Keratinocyte (primary cell): ENCODE results near the gene CDIP1. TPM values are rescaled to one million over a fixed set of nuclear protein-coding genes. Genes with fewer than 3 reads are reported as not detected.

ENCODE experiments used
- DNase-seq: peaks from one replicate; pipeline ENCODE4 v3.0.0-alpha.2; 2011; ENCODE audit warnings: low read depth, missing footprints, low spot score
- FAIRE-seq: peaks from 2 replicates; lab custom pipeline; 2011; peaks lifted over from hg19 to GRCh38; lab: Jason Lieb, UNC
- H2AFZ ChIP-seq: 2 replicates; pipeline ENCODE4 v1.6.0; 2012; ENCODE audit warnings: low read length, control low read depth, inconsistent platforms; ENCODE audit not compliant: control insufficient read depth
- H3K27ac ChIP-seq: 2 replicates; pipeline ENCODE4 v1.5.1; 2011; ENCODE audit warnings: low read length; ENCODE audit not compliant: control insufficient read depth, insufficient read depth
- H3K27me3 ChIP-seq: 3 replicates; pipeline ENCODE4 v1.6.0; 2011; ENCODE audit warnings: low read length; ENCODE audit not compliant: control insufficient read depth, insufficient read depth; ENCODE audit errors: extremely low read depth
- H3K36me3 ChIP-seq, 2 experiments: 2 replicates in 1 of 2; 3 replicates in 1 of 2; pipeline ENCODE4 v1.5.1; 2011; ENCODE audit warnings: low read length in 2 of 2, mild to moderate bottlenecking in 1 of 2; ENCODE audit not compliant: control insufficient read depth in 2 of 2, insufficient read depth in 2 of 2; ENCODE audit errors: extremely low read depth in 1 of 2
- H3K4me1 ChIP-seq: 3 replicates; pipeline ENCODE4 v1.5.1; 2011; ENCODE audit warnings: low read length; ENCODE audit not compliant: control insufficient read depth, insufficient read depth; ENCODE audit errors: extremely low read depth
- H3K4me2 ChIP-seq: 3 replicates; pipeline ENCODE4 v1.6.0; 2011; ENCODE audit warnings: low read depth, low read length; ENCODE audit not compliant: control insufficient read depth, insufficient read depth; ENCODE audit errors: extremely low read depth
- H3K4me3 ChIP-seq, 3 experiments: fragments of 200-600 bp in 1 of 3; sonication (generic) in 1 of 3; 2 replicates in 2 of 3; 3 replicates in 1 of 3; pipeline ENCODE4 v1.5.1; 2011 to 2016; ENCODE audit warnings: low read length in 3 of 3, mild to moderate bottlenecking in 3 of 3, control low read depth in 2 of 3, inconsistent platforms in 1 of 3, low read depth in 1 of 3, mixed read lengths in 1 of 3, mixed run types in 1 of 3, moderate library complexity in 1 of 3; ENCODE audit not compliant: control insufficient read depth in 2 of 3, insufficient read depth in 2 of 3; ENCODE audit errors: extremely low read depth in 1 of 3
- H3K79me2 ChIP-seq: 2 replicates; pipeline ENCODE4 v1.6.0; 2012; ENCODE audit warnings: low read length; ENCODE audit not compliant: control insufficient read depth, insufficient read depth
- H3K9ac ChIP-seq: 3 replicates; pipeline ENCODE4 v1.6.0; 2011; ENCODE audit warnings: low read length; ENCODE audit not compliant: control insufficient read depth, insufficient read depth; ENCODE audit errors: extremely low read depth
- H3K9me1 ChIP-seq: 3 replicates; pipeline ENCODE4 v1.6.0; 2011; ENCODE audit warnings: low read length; ENCODE audit not compliant: control insufficient read depth, insufficient read depth; ENCODE audit errors: extremely low read depth
- H3K9me3 ChIP-seq: 2 replicates; pipeline ENCODE4 v1.5.1; 2012; ENCODE audit warnings: low read depth, low read length; ENCODE audit not compliant: control insufficient read depth
- H4K20me1 ChIP-seq: 3 replicates; pipeline ENCODE4 v1.6.0; 2011; ENCODE audit warnings: low read length; ENCODE audit not compliant: control insufficient read depth, insufficient read depth; ENCODE audit errors: extremely low read depth
- CTCF ChIP-seq, 3 experiments: IDR thresholded peaks in 1 of 3; conservative IDR thresholded peaks in 1 of 3; optimal IDR thresholded peaks in 1 of 3; 2 replicates in 2 of 3; 3 replicates in 1 of 3; pipeline versions ENCODE3 to v1.5.1; 2011; ENCODE audit warnings: low read length in 3 of 3, mild to moderate bottlenecking in 3 of 3, moderate library complexity in 2 of 3, control low read depth in 1 of 3, inconsistent platforms in 1 of 3; ENCODE audit not compliant: insufficient read depth in 2 of 3; ENCODE audit errors: extremely low read depth in 1 of 3
- EZH2 ChIP-seq: IDR thresholded peaks from one replicate; pipeline ENCODE4 v1.6.1; 2012; ENCODE audit warnings: inconsistent platforms, mild to moderate bottlenecking, low read length, moderate library complexity
- dilution Hi-C: fragments of 300-500 bp; cut with MboI; formaldehyde crosslinking; loops from one replicate; pipeline ENCODE4 v1.7.0; 2020; ENCODE audit warnings: low sequenced_read_pairs; ENCODE audit not compliant: extremely low pct_ligation_motif_present
- polyA plus RNA-seq, 5 experiments: library from polyadenylated mRNA; depleted of rRNA in 3 of 5; stranded (reverse) in 3 of 5; stranded (forward) in 1 of 5; unstranded in 1 of 5; fragments of >200 nt; gene quantifications; 1 replicate in 1 of 5; 2 replicates in 3 of 5; 3 replicates in 1 of 5; pipeline versions ENCODE4 v1.2.1 to v1.2.3, GENCODE V29; 2011 to 2012; ENCODE audit warnings: missing spikeins in 2 of 5, low read depth in 1 of 5, low replicate concordance in 1 of 5

The CDIP1 gene
- polyA plus RNA-seq, 1 donor (not counting 4 experiments of a cell fraction or from before 2014, with no cell fraction given), result 19.8 TPM

DNA sequence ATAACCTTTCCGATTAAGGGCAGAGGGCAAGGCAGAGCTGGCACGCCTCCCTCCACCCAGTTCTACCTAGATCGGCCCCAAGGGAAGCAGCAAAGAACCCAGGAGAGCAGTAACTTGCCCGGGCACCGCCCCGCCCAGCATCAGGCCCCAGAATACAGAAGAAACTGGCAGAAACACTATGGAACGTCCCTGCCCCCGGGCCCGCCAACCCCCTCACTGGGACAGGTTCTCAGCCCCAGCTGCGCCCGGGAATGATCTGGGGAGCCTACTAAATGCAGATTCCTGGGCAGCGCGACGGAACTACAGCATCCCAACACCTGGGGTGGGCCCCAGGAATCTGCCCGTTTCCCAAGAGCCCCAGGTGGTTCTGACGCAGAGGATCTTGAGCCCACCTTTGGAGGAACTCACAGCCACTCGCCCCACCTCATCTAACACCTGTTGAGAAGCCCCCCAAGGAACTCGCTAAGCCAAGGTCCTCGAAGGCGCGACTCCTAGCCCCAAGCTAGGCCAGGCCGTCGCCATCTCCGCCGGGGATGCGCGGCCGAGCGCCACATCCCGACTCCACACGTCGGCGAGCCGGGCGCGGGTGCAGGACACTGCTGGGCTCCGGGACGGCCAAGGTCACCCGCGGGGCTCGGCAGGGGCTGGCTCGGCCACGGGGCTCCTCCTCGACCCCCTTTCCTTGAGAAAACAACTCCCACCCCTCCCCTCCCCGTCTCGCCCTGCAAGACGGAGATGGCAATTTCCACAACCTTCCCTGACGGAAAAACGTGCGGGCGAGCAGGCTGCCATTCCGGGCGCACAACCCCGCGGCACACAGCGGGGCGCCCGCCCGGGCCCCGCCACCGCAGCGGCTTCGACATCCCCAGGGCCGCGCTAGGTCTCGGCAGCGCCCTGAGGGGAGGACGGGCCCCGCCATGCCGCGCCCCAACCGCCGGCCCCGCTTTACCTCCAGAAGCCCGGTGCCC lies 913 bp downstream of the CDIP1 start:
- Histone ChIP-seq H3K27ac (peak overlapping the region; percentile 70), H3K4me1 (peaks cover 17% of the 10 kb centered on the region), H3K27me3 (no peaks in the 10 kb centered on the region), H3K9me3 (peaks cover 3% of the 10 kb centered on the region), H3K79me2 (peaks cover 46% of the 10 kb centered on the region), H3K36me3 (peaks cover 9 to 11% of the 10 kb centered on the region in 2 experiments), H4K20me1 (no peaks in the 10 kb centered on the region), H3K9ac (peak overlapping the region; percentile 78), H3K4me2 (peak overlapping the region; percentile 96), H3K4me3 (peak overlapping the region; percentile 76 to 84 (median 83)), H2AFZ (peak overlapping the region; percentile 62), H3K9me1 (no peaks in the 10 kb centered on the region)
- dilution Hi-C loops, result no loop called here
- TF ChIP-seq EZH2 (no peak), CTCF (optimal IDR thresholded peaks at IDR 0.05 in 1 of 3, IDR thresholded peaks at IDR 0.05 in 1 of 3, conservative IDR thresholded peaks at IDR 0.05 in 1 of 3; ENCODE audit: extremely low read depth in 1 of 3, insufficient read depth in 2 of 3, low read length in 3 of 3) (no peak)
- DNase-seq, result no peak
- peak; percentile 61 for FAIRE-seq

DNA sequence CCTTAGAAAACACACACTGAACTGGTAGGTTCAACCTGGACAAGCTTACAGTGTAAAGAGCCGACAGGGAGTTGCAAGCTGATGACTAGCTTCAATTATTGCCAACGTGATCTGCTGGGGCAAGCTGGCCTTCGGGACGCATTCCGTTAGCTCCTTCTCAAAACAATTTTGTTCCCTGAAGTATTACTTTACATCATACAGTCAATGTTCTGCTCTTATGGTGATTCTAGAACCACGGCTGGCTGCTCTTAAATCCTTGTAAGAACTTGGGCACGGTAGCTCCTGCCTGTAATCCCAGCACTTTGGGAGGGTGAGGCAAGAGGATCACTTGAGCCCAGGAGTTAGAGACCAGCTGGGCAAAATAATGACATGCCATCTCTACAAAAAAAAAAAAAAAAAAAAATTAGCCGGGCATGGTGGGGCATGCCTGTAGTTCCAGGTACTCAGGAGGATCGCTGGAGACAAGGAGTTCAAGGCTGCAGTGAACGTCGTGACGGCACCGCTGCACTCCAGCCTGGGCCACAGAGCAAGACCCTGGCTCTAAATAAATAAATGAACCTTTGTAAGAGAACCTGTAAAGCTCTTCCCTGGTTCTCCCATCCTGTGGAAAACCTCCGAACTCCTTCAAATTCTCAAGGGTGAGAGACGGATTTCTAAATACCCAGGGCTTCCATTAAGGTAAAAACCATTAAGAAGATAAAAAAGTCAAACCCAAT lies 2.0 kb downstream of the CDIP1 start:
- peak; percentile 92 for FAIRE-seq
- H4K20me1 ChIP-seq, result no peaks in the 10 kb centered on the region
- H3K4me1 ChIP-seq, result peaks cover 17% of the 10 kb centered on the region
- peak overlapping the region; percentile 76 to 84 (median 83) for H3K4me3 ChIP-seq
- peak overlapping the region; percentile 70 for H3K27ac ChIP-seq
- TF ChIP-seq CTCF (optimal IDR thresholded peaks at IDR 0.05 in 1 of 3, IDR thresholded peaks at IDR 0.05 in 1 of 3, conservative IDR thresholded peaks at IDR 0.05 in 1 of 3; ENCODE audit: extremely low read depth in 1 of 3, insufficient read depth in 2 of 3, low read length in 3 of 3) (no peak), EZH2 (no peak)
- no peak for DNase-seq
- H3K36me3 ChIP-seq, result peaks cover 11 to 17% of the 10 kb centered on the region in 2 experiments
- peak overlapping the region; percentile 96 for H3K4me2 ChIP-seq
- peak overlapping the region; percentile 78 for H3K9ac ChIP-seq
- H3K9me1 ChIP-seq, result no peaks in the 10 kb centered on the region
- dilution Hi-C loops, result no loop called here
- peaks cover 3% of the 10 kb centered on the region for H3K9me3 ChIP-seq
- H3K79me2 ChIP-seq, result peaks cover 58% of the 10 kb centered on the region
- H2AFZ ChIP-seq, result no peak overlapping the region
- H3K27me3 ChIP-seq, result no peaks in the 10 kb centered on the region
